Measurements from ENCODE around the gene RHOBTB1. TPM values are rescaled to one million over a fixed set of nuclear protein-coding genes. Genes with fewer than 3 reads are reported as not detected.
A peak's percentile ranks its signal among the peaks of the same experiment; 100 is the strongest.

Gene RHOBTB1
- total RNA-seq, 6 donors from 2014 or later = 10.4 to 28.3 (median 13.7) TPM

GRCh38 chr10:60913071-60913470 lies 30.9 kb downstream of the RHOBTB1 start:
- DNase-seq (no peak), ATAC-seq (ENCODE audit: low FRiP score in 2 of 2) (no peak)
- Histone ChIP-seq H3K9me3 (no peaks in the 10 kb centered on the region), H3K36me3 (no peaks in the 10 kb centered on the region), H3K4me1 (peaks cover 13 to 25% (median 19%) of the 10 kb centered on the region in 4 donors), H3K27ac (peak overlapping the region in 1 of 4 donors; percentile 19), H3K4me3 (no peak overlapping the region), H3K27me3 (no peaks in the 10 kb centered on the region)
- 83 to 90% methylated on average over 4 of the region's 4 CpGs for WGBS, 2 donors
- no peak for TF ChIP-seq POLR2A (IDR thresholded peaks at IDR 0.05)
- TF ChIP-seq POLR2AphosphoS5 (IDR thresholded peaks at IDR 0.05) = no peak
- TF ChIP-seq EP300 (IDR thresholded peaks at IDR 0.05) = no peak
- no peak for TF ChIP-seq CTCF (IDR thresholded peaks at IDR 0.05)

- WGBS, 2 donors = 84 to 86% methylated on average over 5 of the region's 5 CpGs
- Histone ChIP-seq H3K9me3 (no peaks in the 10 kb centered on the region), H3K27ac (peak overlapping the region in 1 of 4 donors; percentile 65), H3K36me3 (no peaks in the 10 kb centered on the region), H3K4me1 (peaks cover 13 to 29% (median 19%) of the 10 kb centered on the region in 4 donors), H3K4me3 (no peak overlapping the region), H3K27me3 (no peaks in the 10 kb centered on the region)
- TF ChIP-seq EP300 (IDR thresholded peaks at IDR 0.05) = no peak
- TF ChIP-seq CTCF (IDR thresholded peaks at IDR 0.05) = no peak
- no peak for TF ChIP-seq POLR2A (IDR thresholded peaks at IDR 0.05)
- TF ChIP-seq POLR2AphosphoS5 (IDR thresholded peaks at IDR 0.05) = no peak
- DNase-seq = peak in 1 of 2 donors; percentile 31
- no peak for ATAC-seq (ENCODE audit: low FRiP score in 2 of 2)
Measured at GRCh38 chr10:60911715-60912114, 32.3 kb downstream of the RHOBTB1 start.

GRCh38 chr10:60911216-60911615 lies 32.8 kb downstream of the RHOBTB1 start:
- ATAC-seq (ENCODE audit: low FRiP score in 2 of 2) = no peak
- DNase-seq = peak in 1 of 2 donors; percentile 30
- H3K9me3 ChIP-seq = no peaks in the 10 kb centered on the region
- peaks cover 13 to 29% (median 19%) of the 10 kb centered on the region in 4 donors for H3K4me1 ChIP-seq
- peak overlapping the region in 2 of 4 donors; percentile 36 to 65 for H3K27ac ChIP-seq
- H3K27me3 ChIP-seq = no peaks in the 10 kb centered on the region
- TF ChIP-seq EP300 (IDR thresholded peaks at IDR 0.05) (no peak), CTCF (IDR thresholded peaks at IDR 0.05) (no peak), POLR2AphosphoS5 (IDR thresholded peaks at IDR 0.05) (no peak), POLR2A (IDR thresholded peaks at IDR 0.05) (no peak)
- 89 to 92% methylated on average over 16 of the region's 16 CpGs for WGBS, 2 donors
- no peak overlapping the region for H3K4me3 ChIP-seq
- H3K36me3 ChIP-seq = no peaks in the 10 kb centered on the region

GRCh38 chr10:60910543-60910942 lies 33.4 kb downstream of the RHOBTB1 start:
- Histone ChIP-seq H3K9me3 (no peaks in the 10 kb centered on the region), H3K27ac (peak overlapping the region; percentile 32 to 67 (median 50)), H3K4me3 (no peak overlapping the region), H3K27me3 (no peaks in the 10 kb centered on the region), H3K36me3 (no peaks in the 10 kb centered on the region), H3K4me1 (peaks cover 13 to 29% (median 19%) of the 10 kb centered on the region in 4 donors)
- DNase-seq (peak in 1 of 2 donors; percentile 67), ATAC-seq (ENCODE audit: low FRiP score in 2 of 2) (peak; percentile 66 to 70)
- TF ChIP-seq POLR2AphosphoS5 (IDR thresholded peaks at IDR 0.05) = no peak
- 20 to 22% methylated on average over 5 of the region's 5 CpGs for WGBS, 2 donors

GRCh38 chr10:60908896-60909295 lies 35.1 kb downstream of the RHOBTB1 start:
- ATAC-seq (ENCODE audit: low FRiP score in 2 of 2) = no peak
- Histone ChIP-seq H3K27ac (no peak overlapping the region), H3K27me3 (no peaks in the 10 kb centered on the region), H3K9me3 (no peaks in the 10 kb centered on the region), H3K4me1 (peaks cover 11 to 29% (median 18%) of the 10 kb centered on the region in 4 donors), H3K36me3 (no peaks in the 10 kb centered on the region), H3K4me3 (no peak overlapping the region)
- TF ChIP-seq CTCF (IDR thresholded peaks at IDR 0.05) = no peak
- DNase-seq = no peak
- 87 to 89% methylated on average over 6 of the region's 6 CpGs for WGBS, 2 donors

Measured in upper lobe of left lung (tissue), 6 donors.